Measurements from ENCODE around the gene ZFP64. TPM values are rescaled to one million over a fixed set of nuclear protein-coding genes. Genes with fewer than 3 reads are reported as not detected.
A peak's percentile ranks its signal among the peaks of the same experiment; 100 is the strongest.
"Not testable (repeated sequence)": the region's sequence is repeated elsewhere in the genome, so short reads cannot be mapped to it uniquely, and the experiment has no call there.

ZFP64 gene
- polyA plus RNA-seq, 1 donor, result 13.4 TPM

- no peak for DNase-seq
These were observed 37.7 kb downstream of the ZFP64 start for GRCh38 chr20:52153896-52154295.

GRCh38 chr20:52152921-52153320 lies 38.7 kb downstream of the ZFP64 start:
- no peak for DNase-seq

GRCh38 chr20:52152416-52152815 lies 39.2 kb downstream of the ZFP64 start:
- no peak for DNase-seq

- peak; percentile 34 for DNase-seq
These were observed 40.9 kb downstream of the ZFP64 start for GRCh38 chr20:52150440-52151258.

GRCh38 chr20:52145587-52145986 lies 46.0 kb downstream of the ZFP64 start:
- DNase-seq, result no peak

GRCh38 chr20:52143277-52143676 lies 48.3 kb downstream of the ZFP64 start:
- no peak for DNase-seq

- no peak for DNase-seq
These were observed 48.8 kb downstream of the ZFP64 start for GRCh38 chr20:52142757-52143156.

- no peak for DNase-seq
These were observed 51.6 kb downstream of the ZFP64 start for GRCh38 chr20:52139986-52140385.

- no peak for DNase-seq
These were observed 53.7 kb downstream of the ZFP64 start for GRCh38 chr20:52137850-52138249.

- DNase-seq, result not testable (repeated sequence)
These were observed 57.9 kb downstream of the ZFP64 start for GRCh38 chr20:52133714-52134113.

GRCh38 chr20:52132337-52132736 lies 59.2 kb downstream of the ZFP64 start:
- no peak for DNase-seq

- DNase-seq, result no peak
These were observed 60.4 kb downstream of the ZFP64 start for GRCh38 chr20:52131048-52131643.

GRCh38 chr20:52130406-52130805 lies 61.2 kb downstream of the ZFP64 start:
- DNase-seq, result no peak

GRCh38 chr20:52129611-52130010 lies 62.0 kb downstream of the ZFP64 start:
- DNase-seq, result no peak

GRCh38 chr20:52127309-52127708 lies 64.3 kb downstream of the ZFP64 start:
- DNase-seq, result no peak

GRCh38 chr20:52124821-52125220 lies 66.8 kb downstream of the ZFP64 start:
- DNase-seq, result no peak

GRCh38 chr20:52118696-52119095 lies 72.9 kb downstream of the ZFP64 start:
- DNase-seq, result no peak

GRCh38 chr20:52118016-52118623 lies 73.5 kb downstream of the ZFP64 start:
- no peak for DNase-seq

GRCh38 chr20:52110456-52110855 lies 81.1 kb downstream of the ZFP64 start:
- DNase-seq, result no peak

- DNase-seq, result peak; percentile 19
These were observed 85.8 kb downstream of the ZFP64 start for GRCh38 chr20:52105442-52106422.

- DNase-seq, result peak; percentile 49
These were observed 86.8 kb downstream of the ZFP64 start for GRCh38 chr20:52104546-52105441.

Data from hindlimb muscle (tissue), 1 donor.